Thyroid gland (tissue), 4 donors: Measurements from ENCODE around the gene TNFRSF1A.

Experiments
- POLR2A ChIP-seq, 2 donors: fragments of 450-650 bp; IDR thresholded peaks; one replicate each; pipeline ENCODE4 v1.6.1; 2017; ENCODE audit warnings: antibody characterized with exemption in 2 of 2, mild to moderate bottlenecking in 2 of 2, moderate library complexity in 1 of 2
- TF ChIP-seq, protein P1 (sequence below), 6 experiments: fragments of 200-600 bp in 3 of 6; fragments of 450-650 bp in 3 of 6; sonication (generic) in 3 of 6; IDR thresholded peaks; one replicate each; pipeline ENCODE4 v1.5.1; 2016 to 2019; ENCODE audit warnings: antibody characterized with exemption in 6 of 6, mild to moderate bottlenecking in 2 of 6, inconsistent platforms in 1 of 6, moderate library complexity in 1 of 6

DNA sequence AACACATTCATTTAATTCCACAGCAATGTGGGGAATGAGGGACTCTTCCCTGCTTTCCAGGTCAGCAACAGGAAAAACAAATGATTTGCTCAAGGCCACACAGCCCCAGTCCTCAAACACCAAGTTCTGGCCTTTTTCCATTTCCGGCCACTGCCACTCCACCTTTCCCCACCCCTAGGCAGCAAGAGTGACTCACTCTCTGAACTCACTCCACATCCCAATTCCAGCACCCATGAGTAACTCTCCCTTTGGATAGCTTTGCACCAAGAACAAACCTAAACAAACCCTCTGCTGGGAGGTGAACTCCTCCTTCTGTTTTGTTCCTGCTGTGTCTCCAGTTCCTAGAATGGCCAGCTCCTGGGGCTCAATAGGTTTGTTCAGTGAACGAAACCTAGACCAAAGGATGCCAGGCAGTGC, 61.8 kb downstream of the TNFRSF1A start:
- TF ChIP-seq, protein P1, sequence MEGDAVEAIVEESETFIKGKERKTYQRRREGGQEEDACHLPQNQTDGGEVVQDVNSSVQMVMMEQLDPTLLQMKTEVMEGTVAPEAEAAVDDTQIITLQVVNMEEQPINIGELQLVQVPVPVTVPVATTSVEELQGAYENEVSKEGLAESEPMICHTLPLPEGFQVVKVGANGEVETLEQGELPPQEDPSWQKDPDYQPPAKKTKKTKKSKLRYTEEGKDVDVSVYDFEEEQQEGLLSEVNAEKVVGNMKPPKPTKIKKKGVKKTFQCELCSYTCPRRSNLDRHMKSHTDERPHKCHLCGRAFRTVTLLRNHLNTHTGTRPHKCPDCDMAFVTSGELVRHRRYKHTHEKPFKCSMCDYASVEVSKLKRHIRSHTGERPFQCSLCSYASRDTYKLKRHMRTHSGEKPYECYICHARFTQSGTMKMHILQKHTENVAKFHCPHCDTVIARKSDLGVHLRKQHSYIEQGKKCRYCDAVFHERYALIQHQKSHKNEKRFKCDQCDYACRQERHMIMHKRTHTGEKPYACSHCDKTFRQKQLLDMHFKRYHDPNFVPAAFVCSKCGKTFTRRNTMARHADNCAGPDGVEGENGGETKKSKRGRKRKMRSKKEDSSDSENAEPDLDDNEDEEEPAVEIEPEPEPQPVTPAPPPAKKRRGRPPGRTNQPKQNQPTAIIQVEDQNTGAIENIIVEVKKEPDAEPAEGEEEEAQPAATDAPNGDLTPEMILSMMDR (IDR thresholded peaks at IDR 0.05) = peak in 3 of 6 experiments; percentile 12 to 27 (median 25)
- TF ChIP-seq POLR2A (IDR thresholded peaks at IDR 0.05) = peak in 1 of 2 donors; percentile 11
